Limb (tissue), 2 donors: ENCODE results near the gene MRPL17.

Experiments
- DNase-seq, 2 donors: peaks; one replicate each; pipeline ENCODE4 v3.0.0-alpha.2; 2016; ENCODE audit errors: extremely low spot score in 2 of 2

The MRPL17 gene

DNA sequence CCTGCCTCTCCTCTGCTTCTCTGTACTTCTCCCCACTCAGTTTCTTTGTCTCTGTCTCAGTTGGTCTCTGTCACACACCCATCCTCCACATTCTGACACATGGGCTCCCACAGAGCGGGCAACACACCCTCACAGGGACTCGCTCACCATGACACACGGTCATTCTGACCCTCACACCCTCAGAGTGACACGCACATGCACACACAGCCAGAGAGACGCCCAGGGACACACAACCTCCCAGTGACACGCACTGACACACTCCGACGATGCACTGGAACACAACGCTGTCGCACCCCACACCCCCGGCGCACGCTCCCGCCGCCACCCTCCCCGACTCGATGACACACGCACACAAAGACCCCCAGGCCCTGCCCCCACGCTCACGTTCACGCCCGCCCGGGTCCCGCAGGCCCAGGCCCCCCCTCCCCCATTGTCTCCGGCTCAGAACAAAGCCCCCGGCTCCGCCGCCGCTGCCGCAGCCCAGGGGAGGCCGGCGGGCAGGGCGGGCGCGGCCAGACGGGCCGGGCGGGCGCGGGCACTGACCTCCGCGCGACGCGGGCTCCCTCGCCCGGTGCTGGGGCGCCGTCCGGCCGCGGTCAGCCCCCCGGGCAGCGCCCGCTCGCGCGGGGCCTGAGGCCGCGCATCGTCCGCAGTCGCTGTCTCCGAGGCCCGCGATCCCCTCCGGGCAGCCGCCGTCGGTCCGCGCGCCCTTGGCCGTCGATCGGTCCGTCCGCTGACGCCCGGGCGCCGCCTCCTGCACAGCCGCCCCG lies 27.9 kb downstream of the MRPL17 start:
- peak in 1 of 2 donors; percentile 82 for DNase-seq

DNA sequence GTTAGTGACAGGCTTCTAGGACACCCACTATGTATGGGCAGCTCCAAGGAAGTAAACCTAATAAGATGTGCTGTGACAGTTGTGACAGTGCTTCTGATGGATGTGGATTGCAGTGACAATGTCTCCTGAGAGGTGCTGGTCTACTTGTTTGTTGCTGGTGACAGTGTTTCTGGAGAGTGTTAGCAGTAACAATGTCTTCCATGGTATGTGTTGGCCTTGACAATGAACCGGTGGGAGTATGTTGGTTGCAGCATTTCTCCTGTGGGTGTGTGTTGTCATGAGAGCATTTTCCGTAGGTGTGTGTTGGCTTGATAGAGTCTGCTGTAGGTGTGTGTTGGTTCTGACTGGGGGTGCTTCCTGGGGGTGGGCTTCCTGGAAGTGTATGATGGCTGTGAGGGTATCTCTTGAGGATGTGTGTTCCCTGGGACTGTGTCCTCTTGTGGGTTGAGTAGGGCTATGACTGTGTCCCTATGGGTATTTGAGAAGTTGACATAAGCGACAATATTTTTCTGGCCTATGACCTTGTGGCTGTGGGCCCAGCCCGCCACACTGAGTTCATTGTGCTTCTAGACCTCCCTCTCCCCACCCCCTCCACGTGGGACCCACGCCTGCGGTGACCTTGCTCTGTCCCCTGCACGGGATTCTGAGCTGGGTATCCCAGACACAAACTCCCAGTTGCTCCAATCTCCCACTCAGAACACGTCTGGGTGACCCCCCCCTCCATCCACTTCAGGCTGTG lies 28.7 kb downstream of the MRPL17 start:
- peak in 1 of 2 donors; percentile 53 for DNase-seq

DNA sequence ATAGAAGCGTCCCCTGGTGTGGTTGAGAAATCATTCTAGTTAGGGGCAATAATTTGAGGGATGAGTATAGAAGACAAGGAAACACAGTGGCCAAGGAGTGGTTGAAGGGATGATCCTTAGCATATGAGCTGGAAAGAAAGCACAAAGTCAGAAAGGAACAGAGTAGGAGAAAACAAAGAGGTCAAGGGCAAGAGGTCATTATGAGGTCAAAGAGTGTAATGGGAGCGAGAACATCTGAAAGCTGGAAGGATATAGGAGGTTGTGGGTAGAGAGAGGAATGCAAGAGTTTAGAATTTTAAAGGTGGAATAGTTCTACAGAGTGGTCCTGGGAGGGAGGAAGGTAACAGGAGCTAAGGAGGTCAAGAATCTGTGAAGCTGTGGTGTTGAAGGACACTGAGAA lies 29.5 kb downstream of the MRPL17 start:
- DNase-seq = no peak

DNA sequence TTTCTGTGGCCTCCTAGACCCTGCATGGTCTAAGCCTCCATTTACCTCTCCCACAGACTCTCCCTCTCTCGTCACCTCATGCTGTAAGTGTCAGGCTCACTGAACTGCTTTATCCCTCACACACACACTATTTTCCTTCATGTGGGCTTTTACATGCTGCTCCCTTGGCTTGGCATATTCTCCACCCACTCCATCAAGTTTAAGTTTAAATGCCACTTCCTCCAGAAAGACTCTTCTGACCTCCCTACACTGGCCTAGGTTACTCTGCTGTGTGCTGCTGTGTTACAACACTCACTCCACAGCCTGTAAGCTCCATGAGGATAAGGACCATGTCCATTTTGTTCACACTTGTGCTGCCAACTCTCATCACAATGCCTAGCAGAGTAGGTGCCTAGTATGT lies 30.0 kb downstream of the MRPL17 start:
- DNase-seq = no peak

DNA sequence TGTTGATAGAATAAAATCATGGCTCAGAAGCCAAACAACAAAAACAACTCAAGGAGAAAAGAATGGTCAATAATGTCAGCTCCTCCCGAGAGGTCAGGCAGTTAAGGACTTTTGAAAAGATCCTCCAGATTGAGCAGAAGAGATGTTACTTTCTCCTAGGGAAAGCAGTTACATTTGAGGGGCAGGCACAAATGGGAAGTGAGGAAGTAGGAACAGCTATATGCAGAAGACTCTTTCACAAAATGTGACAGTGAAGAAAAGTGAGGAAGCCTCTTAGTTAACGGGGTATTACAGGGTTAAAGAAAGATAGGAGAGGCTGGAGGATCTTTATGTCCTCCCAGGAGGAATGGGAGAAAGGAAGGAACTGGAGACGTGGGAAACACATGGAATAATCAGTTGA lies 31.0 kb downstream of the MRPL17 start:
- DNase-seq = no peak

DNA sequence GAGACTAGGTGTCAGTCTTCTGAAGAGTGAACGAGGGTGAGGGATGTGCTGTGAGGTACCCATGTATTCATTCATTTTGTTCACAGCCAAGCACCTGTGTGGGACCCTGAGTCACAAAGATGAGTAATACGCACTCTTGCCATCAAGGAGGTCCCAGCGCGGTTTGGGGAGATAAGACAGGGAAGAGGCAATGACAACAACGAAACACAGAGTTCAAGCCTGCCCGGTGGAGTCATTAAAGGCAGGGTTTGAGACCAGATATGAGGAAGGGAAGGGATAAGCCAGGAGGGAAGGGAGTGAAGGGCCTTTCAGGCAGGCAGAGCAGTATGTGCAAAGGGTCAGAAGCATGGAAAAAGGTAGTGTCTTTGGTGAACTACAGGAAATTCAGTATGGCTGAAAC lies 32.2 kb downstream of the MRPL17 start:
- no peak for DNase-seq

DNA sequence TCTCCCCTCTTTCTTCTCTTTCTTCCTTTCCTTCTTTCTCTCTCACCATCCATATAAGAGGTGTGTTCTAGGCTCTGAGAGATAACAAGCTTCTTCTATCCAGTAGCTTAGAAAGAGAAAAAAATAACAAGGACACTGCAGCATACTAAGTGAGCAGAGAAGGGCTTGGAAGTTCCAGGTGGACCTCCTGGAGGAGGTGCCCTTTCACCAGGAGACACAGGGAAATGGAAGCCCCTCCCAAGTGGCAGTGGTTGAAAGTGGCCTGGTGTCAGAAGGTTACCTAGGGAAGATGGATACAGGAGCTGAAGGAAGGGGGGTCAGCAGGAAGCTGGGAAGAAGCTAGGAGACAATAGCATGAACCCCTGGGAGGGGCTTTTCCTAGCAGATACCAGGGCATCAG lies 33.0 kb downstream of the MRPL17 start:
- no peak for DNase-seq

DNA sequence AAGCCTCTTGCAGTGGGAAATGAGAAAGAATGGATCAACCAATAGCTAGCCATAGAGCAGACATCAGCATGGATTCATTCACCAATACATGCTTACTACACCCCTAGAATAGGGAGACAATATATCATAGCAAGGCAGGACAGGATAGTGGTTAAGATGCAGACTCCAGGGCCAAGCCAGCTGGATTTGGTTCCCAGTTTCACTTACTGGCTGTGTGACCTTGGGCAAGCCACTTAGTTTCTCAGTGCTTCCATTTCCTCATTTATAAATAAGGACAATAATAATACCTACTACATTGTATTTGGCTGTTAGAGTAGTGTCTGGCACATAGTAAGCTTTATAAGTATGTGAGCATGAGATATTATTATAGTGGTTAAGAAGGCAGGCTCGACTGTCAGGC lies 34.6 kb downstream of the MRPL17 start:
- DNase-seq = no peak

DNA sequence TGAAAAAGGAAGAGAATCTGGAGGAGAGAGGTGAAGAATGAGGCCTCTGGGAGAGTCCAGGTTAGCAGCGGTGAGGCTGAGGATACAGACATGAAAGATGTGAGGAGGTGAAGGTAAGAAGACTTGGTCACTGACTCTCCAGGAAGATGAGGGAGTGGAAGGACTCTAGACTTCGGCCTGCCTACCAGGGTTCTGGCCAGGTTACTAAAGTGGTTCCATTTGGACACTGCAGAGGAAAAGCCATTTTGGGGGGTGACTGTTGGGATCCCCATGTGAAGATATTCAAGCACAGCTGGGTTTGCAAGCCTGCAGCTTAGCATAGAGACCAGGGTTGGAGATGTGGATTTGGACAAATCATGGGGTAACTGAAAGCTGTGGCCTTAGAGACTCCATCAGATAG lies 35.3 kb downstream of the MRPL17 start:
- DNase-seq = no peak

DNA sequence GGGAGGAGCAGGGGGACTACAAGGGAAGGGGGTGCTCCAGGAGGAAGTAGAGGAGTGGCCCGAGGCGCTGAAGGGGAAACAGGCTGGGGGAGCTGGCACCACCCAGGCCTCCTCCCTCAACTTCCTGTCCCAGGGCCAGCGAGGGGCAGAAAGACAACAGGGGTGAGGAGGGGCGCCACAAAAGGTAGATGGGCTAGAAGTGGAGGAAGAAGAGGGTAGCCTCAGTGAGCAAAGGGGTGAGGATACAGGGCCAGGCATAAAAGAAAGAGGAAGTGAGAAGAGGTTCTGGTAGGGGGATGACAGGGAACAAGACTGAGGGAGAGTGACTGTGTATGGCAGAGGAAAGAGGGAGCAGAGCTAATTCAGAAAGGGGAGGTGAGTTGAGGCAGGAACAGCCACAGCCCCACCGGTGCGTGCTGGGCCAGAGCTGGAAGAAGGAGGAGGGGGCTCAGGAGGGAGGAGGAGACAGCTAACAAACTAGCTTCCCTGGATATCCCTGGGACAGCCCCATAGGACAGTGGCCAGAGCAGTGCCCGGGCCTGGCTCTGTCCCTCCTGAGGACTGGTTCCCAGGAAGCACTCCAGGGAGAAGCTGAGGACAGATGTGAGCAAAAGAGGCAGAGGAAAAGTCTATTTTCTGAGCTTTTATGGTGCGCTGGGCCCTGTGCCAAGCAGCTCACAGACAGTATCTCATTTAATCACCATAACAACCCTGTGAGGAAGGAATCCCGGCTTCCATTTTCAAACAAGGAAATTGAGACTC lies 36.0 kb downstream of the MRPL17 start:
- peak; percentile 63 to 65 for DNase-seq

DNA sequence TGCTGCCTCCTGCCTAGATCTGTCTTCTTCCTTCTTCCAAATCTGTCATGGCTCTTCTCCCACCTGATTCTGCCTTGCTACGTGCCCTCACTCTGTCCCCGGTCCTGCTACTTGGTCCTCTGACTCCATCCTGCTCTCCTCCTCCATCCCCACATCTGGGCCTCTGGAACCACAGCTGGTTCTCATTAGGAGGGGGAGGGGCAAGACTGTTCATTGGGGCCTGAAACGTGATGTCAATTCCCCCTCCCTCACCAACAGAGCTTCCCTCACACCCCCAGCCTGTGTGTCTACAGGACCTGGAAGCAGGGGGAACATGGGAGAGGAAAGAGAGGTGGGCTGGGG lies 36.6 kb downstream of the MRPL17 start:
- DNase-seq = peak; percentile 84 to 88

DNA sequence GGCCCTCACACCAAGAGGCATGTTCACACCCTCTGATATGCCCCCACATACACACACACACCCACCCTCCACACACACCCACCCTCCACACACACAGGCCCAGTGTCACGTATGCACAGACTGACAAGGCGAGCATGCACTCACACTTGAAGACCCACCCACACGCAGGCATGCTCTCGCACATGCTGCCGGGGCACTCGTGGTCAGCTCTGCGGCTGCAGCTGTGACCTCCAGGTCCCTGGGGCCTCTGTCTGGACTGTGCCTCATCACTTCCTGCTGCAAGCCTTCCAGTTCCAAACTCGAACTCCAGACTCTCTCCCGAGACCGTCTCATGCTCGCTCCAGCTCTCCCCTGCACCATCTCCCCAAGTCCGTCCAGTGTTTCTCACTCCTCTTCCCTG lies 37.1 kb downstream of the MRPL17 start:
- peak in 1 of 2 donors; percentile 44 for DNase-seq

DNA sequence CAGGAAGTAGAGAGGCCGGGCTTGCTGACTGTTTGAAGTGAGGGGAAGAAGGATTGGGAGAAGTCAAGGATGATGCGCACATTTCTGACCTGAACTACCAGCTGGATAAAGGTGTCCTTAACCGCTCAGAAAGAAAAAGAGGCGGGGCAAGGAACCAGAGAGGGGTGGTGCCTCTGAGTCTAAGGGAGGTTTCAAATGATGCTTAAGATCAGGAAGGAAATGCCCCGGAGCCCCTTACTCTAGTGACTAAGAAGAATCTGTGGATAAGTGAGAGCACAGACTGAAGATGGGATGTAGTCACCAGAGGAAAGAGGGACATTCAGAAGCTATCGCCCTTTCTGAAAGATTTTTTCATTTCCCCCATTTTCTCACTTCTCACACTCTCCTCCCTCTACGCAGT lies 40.2 kb downstream of the MRPL17 start:
- no peak for DNase-seq

DNA sequence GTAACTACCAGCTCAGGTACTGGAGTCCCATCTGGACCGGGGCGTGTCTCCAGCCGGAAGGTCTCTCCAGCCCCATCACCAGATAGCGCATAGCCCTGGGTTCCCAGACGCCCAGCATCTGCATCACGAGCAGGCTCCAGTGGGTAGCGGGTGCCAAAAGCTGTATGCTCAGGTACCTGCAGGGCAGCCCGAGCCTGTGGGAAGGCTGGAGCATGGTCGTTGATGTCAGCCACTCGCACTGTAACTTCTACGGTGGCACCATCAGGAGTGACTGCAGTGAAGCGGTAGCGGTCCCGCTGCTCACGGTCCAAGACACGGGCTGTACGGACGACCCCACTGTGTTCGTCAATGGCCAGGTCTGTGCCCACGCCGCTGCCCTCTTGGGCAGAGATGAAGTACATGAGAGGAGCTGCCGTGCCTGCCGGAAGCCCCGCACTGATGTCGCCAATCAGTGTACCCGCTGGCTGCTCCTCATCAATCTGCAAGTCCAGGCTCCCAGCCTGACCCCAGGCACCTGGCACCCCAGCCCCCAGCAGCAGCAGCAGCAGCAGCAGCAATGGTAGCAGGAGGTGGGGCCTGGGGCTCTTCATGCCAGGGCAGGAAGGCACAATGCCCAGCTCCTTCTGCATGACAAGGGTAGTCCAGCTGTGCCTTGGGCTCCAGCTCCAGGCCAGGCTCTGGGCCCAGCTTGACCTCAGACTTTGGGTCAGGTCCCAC lies 42.0 kb downstream of the MRPL17 start:
- DNase-seq = no peak

DNA sequence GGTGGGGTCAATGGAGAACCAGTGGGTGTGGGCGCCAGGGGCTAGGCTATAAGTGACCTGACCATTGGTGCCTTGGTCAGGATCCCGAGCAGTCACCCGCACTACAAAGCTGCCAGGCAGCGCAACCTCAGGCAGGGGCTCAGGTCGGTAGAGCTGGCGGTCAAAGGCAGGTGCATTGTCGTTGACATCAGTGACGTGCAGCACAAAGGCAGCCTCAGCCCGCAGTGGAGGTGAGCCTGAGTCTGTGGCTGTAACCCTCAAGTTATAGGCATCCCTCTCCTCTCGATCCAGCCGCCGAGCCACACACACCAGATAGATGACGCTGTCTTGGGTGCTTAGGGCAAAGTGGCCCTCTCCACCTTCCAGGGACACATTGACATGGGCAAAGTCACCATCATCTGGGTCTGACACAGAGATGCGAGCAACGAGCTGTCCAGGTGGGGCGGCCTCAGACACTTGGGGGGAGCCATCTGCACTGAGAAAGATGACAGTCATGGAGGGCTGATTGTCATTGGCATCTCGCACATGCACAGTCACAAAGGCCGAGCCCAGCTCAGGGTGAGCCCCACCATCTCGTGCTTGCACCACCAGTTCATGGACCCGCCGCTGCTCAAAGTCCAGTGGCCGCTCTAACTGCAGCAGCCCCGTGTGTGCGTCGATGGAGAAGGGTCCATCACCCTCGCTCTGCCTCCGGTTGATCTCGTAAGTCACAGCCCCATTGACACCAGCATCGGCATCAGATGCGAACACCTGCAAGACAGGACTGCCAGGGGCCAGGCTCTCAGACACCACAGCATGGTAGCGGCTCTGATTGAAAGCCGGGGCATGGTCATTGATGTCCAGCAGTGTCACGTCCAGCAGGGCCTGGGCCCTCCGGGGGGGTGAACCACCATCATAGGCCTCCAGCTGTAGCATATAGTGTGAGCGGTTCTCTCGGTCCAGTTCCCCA lies 42.8 kb downstream of the MRPL17 start:
- DNase-seq = no peak

DNA sequence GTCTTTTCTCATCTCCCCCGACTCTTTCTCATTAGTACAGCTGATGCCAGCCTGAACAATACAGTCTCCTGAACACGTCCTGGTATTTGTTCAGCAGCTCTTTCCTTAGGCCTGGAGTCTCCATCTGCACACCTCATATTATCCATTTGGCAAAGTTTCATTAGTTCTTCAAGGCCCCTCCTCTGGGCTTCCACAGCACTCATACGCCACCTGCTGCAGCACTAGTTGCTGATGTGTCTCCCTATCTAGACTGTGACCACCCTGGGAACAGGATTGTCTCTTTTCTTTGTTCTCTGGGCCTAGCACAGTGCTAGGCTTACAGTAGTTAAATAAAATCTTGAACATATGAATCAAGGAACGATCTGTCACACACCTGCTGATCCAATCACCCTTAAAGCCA lies 44.7 kb downstream of the MRPL17 start:
- no peak for DNase-seq

DNA sequence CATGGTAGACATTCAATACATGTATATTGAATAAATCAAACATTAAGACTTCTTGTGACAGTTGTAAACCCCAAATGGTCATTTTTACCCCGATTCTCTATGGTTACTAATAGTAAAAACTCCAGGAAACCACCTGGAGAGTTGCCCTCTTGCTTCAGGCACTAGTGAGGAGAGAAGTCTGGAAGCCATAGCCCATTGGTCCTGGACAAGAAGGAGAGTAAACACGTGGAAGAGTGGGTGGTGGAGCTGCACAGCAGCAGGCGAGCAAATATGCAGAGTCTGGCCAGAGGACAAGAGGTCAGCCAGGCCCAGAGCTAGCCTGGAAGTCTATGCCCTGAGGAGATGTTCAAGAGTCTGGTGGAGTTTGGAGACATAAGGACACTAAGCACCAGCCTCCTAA lies 45.3 kb downstream of the MRPL17 start:
- no peak for DNase-seq

DNA sequence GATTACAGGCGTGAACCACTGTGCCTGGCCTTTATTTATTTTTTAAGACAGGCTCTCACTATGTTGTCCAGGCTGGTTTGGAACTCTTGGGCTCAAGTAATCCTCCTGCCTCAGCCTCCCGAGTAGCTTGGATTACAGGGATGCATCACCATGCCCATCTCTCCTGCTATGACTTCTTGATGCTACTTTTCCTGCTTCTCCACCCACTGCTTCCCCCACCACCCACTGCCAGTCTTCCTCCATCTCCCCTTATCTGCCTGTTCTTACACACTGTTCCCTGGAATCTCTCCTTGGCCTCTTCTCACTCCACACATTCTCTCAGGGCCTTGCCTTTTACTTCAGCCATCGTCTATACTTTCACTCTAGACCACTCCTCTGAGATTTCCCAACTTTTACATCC lies 46.7 kb downstream of the MRPL17 start:
- no peak for DNase-seq

DNA sequence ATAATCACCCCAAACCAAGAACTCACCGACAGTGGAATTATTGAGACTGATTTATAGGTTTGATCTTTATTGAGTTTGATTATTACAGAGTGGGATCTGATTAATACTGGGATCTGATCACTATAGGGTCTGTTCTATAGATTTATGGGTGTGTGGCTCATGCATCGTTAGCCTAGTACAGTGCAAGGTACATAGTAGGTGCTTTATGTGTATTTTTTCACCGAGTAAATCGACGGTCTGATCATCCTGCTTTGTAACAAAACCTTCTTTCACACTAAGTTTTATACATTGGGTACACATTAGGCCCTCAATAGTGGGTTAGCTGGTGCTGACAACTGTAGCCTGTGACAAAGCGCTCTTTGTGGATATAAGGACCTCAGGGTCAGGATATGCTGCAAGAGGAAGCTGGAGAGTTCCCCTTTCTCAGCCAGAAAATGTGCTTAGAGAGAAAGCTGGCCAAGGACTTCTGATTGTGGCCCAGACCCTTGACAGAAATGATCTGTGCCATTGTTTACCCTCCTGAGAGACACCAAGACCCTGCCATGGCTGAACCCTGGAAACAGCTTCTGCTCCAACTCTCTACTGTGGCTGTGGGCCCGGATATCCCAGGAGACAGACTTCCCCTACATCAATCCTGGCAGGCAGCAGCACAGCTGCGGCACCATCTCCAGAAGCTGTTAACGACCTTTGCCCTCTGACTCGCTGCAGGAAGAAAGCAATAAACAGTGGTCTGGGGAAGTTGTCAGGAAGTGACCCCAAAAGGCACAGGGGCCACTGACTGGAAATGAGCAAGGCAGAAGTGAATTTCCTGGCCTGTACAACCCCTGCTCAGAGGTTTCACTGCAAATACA lies 47.8 kb downstream of the MRPL17 start:
- no peak for DNase-seq

DNA sequence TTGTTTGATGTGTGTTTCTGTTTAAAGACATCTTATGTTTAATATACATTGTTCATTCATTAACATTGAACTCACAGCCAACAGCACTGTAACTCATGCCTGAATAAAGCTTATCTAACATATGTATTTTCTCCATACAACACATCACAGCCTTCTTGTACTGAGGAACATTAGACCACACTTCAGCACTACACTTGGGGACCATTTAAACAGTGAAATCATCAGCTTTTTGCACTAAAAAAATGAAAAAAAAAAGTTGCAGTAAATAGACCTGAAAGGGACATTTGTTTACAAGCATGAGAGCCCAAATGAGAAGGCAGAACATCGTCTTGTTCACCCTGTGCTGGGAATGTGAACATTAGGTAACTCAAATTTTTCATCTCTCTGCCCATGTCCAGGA lies 48.6 kb downstream of the MRPL17 start:
- no peak for DNase-seq
